HFFc6 (cell line): ENCODE data around the gene ECPAS. TPM values are rescaled to one million over a fixed set of nuclear protein-coding genes. Genes with fewer than 3 reads are reported as not detected.
"Not testable (repeated sequence)": the region's sequence is repeated elsewhere in the genome, so short reads cannot be mapped to it uniquely, and the experiment has no call there.

ENCODE experiments used
- DNase-seq: peaks from one replicate; pipeline ENCODE4 v3.0.0-alpha.2; 2018
- H3K27ac Mint-ChIP-seq: 2 replicates; pipeline ENCODE4 v1.8.0; 2020; ENCODE audit warnings: mild to moderate bottlenecking, mixed read lengths
- H3K27me3 Mint-ChIP-seq: 2 replicates; pipeline ENCODE4 v1.8.0; 2021; ENCODE audit warnings: mild to moderate bottlenecking, moderate library complexity, mixed read lengths; ENCODE audit not compliant: insufficient read depth
- H3K36me3 Mint-ChIP-seq: 2 replicates; pipeline ENCODE4 v1.8.0; 2021; ENCODE audit warnings: low read depth, mixed read lengths
- H3K4me1 Mint-ChIP-seq: 2 replicates; pipeline ENCODE4 v1.8.0; 2020; ENCODE audit warnings: low read depth, mixed read lengths
- H3K4me3 Mint-ChIP-seq: 2 replicates; pipeline ENCODE4 v1.8.0; 2020; ENCODE audit warnings: mild to moderate bottlenecking, moderate library complexity, mixed read lengths
- H3K9me3 Mint-ChIP-seq: 2 replicates; pipeline ENCODE4 v1.8.0; 2020; ENCODE audit warnings: mild to moderate bottlenecking, mixed read lengths
- CTCF ChIP-seq: fragments of 200-600 bp; sonication (generic); IDR thresholded peaks from 2 replicates; pipeline ENCODE4 v1.5.0; 2021; ENCODE audit warnings: antibody characterized with exemption, mild to moderate bottlenecking
- total RNA-seq, 6 experiments: library from RNA; stranded (reverse); fragmentation: NEBNext Ultra II Directional; extraction: Animal tissue kit (Norgen Biotek cat#: 25700); gene quantifications; 2 replicates in 1 of 6; 3 replicates in 5 of 6; pipeline ENCODE4 v1.2.3, GENCODE V29; 2021

The ECPAS gene
- total RNA-seq, 6 experiments from 2014 or later, result 69.8 to 87.7 (median 77.6) TPM

- H3K9me3 Mint-ChIP-seq, result peaks cover 4% of the 10 kb centered on the region; the same call in 1 of the 2 replicates
- TF ChIP-seq CTCF, result no peak
- peak; percentile 7 for DNase-seq
These were observed 41.1 kb upstream of the ECPAS start, which contains the start of gene ZNF483 for GRCh38 chr9:111525056-111525977. TSS of gene ZNF483 (plus strand) at chr9:111525179. CDS start at chr9:111527396, 2,217 bp downstream.

GRCh38 chr9:111524731-111525055, 40.5 kb upstream of the ECPAS start:
- Mint-ChIP-seq H3K4me3 (peak overlapping the region; percentile 87), H3K36me3 (peaks cover 5% of the 10 kb centered on the region; the same call in 1 of the 2 replicates), H3K27ac (no peak overlapping the region), H3K4me1 (peaks cover 24% of the 10 kb centered on the region), H3K27me3 (peaks cover 8% of the 10 kb centered on the region), H3K9me3 (peaks cover 4% of the 10 kb centered on the region; the same call in 1 of the 2 replicates)
- no peak for DNase-seq
- no peak for TF ChIP-seq CTCF

More at GRCh38 chr9:111525056-111525977, 41.1 kb upstream of the ECPAS start, which contains the start of gene ZNF483:
- Mint-ChIP-seq H3K27ac (peak within 1 kb of the TSS; percentile 45), H3K4me3 (peak within 1 kb of the TSS; percentile 87), H3K4me1 (peaks cover 24% of the 10 kb centered on the region), H3K36me3 (peaks cover 5% of the 10 kb centered on the region; the same call in 1 of the 2 replicates), H3K27me3 (peaks cover 6% of the 10 kb centered on the region)

- peaks cover 7% of the 10 kb centered on the region for H3K9me3 Mint-ChIP-seq
- H3K4me3 Mint-ChIP-seq, result no peak overlapping the region
- TF ChIP-seq CTCF, result no peak
- no peak for DNase-seq
- H3K27ac Mint-ChIP-seq, result no peak overlapping the region
- no peaks in the 10 kb centered on the region for H3K4me1 Mint-ChIP-seq
- peaks cover 8% of the 10 kb centered on the region for H3K27me3 Mint-ChIP-seq
- 0 out of 2 replicates have a peak, but pooled peaks cover 8% of the 10 kb centered on the region for H3K36me3 Mint-ChIP-seq
These were observed 31.9 kb upstream of the ECPAS start for GRCh38 chr9:111516061-111516465.

- Mint-ChIP-seq H3K4me3 (no peak overlapping the region), H3K9me3 (peaks cover 7% of the 10 kb centered on the region), H3K36me3 (peaks cover 13% of the 10 kb centered on the region; the same call in 1 of the 2 replicates), H3K27me3 (peaks cover 3% of the 10 kb centered on the region), H3K27ac (no peak overlapping the region), H3K4me1 (no peaks in the 10 kb centered on the region)
- no peak for DNase-seq
- no peak for TF ChIP-seq CTCF
These were observed 30.8 kb upstream of the ECPAS start for GRCh38 chr9:111514967-111515366.

GRCh38 chr9:111511581-111511980, 27.4 kb upstream of the ECPAS start:
- not testable (repeated sequence) for H3K9me3 Mint-ChIP-seq, H3K4me3 Mint-ChIP-seq, H3K4me1 Mint-ChIP-seq, DNase-seq, H3K27ac Mint-ChIP-seq, H3K27me3 Mint-ChIP-seq
- peaks cover 13% of the 10 kb centered on the region; the same call in 1 of the 2 replicates for H3K36me3 Mint-ChIP-seq

- no peaks in the 10 kb centered on the region for H3K4me1 Mint-ChIP-seq
- no peak for DNase-seq
- no peak overlapping the region for H3K4me3 Mint-ChIP-seq
- H3K9me3 Mint-ChIP-seq, result no peaks in the 10 kb centered on the region
- no peak overlapping the region for H3K27ac Mint-ChIP-seq
- H3K36me3 Mint-ChIP-seq, result no peaks in the 10 kb centered on the region
- TF ChIP-seq CTCF, result no peak
- H3K27me3 Mint-ChIP-seq, result no peaks in the 10 kb centered on the region; the same call in none of the 2 replicates
These were observed 18.3 kb upstream of the ECPAS start for GRCh38 chr9:111502506-111502905.
